Liver (tissue), 3 donors: ENCODE data around the gene MECR.

ENCODE experiments used
- EGR1 ChIP-seq, 2 donors: IDR thresholded peaks; 2 replicates each; pipeline ENCODE4 v1.6.1; 2016 to 2018; ENCODE audit warnings: antibody characterized with exemption in 2 of 2, low read depth in 2 of 2
- GABPA ChIP-seq, 2 donors: IDR thresholded peaks in 1 of 2; conservative IDR thresholded peaks in 1 of 2; 2 replicates each; pipeline ENCODE4 v1.6.1; 2016; ENCODE audit warnings: antibody characterized with exemption in 2 of 2, mild to moderate bottlenecking in 1 of 2, moderate library complexity in 1 of 2
- JUND ChIP-seq, 2 donors: IDR thresholded peaks; 2 replicates each; pipeline ENCODE4 v1.6.1; 2016; ENCODE audit warnings: antibody characterized with exemption in 2 of 2
- RAD21 ChIP-seq, 2 donors: IDR thresholded peaks; 2 replicates each; pipeline ENCODE4 v1.6.1; 2016; ENCODE audit warnings: antibody characterized with exemption in 2 of 2, mild to moderate bottlenecking in 2 of 2
- SP1 ChIP-seq: IDR thresholded peaks from 2 replicates; pipeline ENCODE4 v1.6.1; 2018; ENCODE audit warnings: antibody characterized with exemption, mild to moderate bottlenecking
- TAF1 ChIP-seq: conservative IDR thresholded peaks from 2 replicates; pipeline ENCODE4 v1.6.1; 2016; ENCODE audit warnings: antibody characterized with exemption, mild to moderate bottlenecking
- YY1 ChIP-seq: IDR thresholded peaks from 2 replicates; pipeline ENCODE4 v1.6.1; 2016; ENCODE audit warnings: antibody characterized with exemption, mild to moderate bottlenecking
- TF ChIP-seq, protein P1 (sequence below): fragments of 150-350 bp; IDR thresholded peaks from 2 replicates; pipeline ENCODE4 v1.5.1; 2017; ENCODE audit warnings: improper control_type of control experiment, low read depth, low read length; ENCODE audit not compliant: missing input control
- TF ChIP-seq, protein P2 (sequence below): IDR thresholded peaks from 2 replicates; pipeline ENCODE4 v1.6.1; 2016; ENCODE audit warnings: antibody characterized with exemption
- TF ChIP-seq, protein P3 (sequence below): IDR thresholded peaks from 2 replicates; pipeline ENCODE4 v1.6.1; 2016; ENCODE audit warnings: antibody characterized with exemption
- TF ChIP-seq, protein P4 (sequence below): IDR thresholded peaks from 2 replicates; pipeline ENCODE4 v1.6.1; 2016; ENCODE audit warnings: antibody characterized with exemption, mild to moderate bottlenecking
- donor health status: healthy.
- donor health status: healthy.

DNA sequence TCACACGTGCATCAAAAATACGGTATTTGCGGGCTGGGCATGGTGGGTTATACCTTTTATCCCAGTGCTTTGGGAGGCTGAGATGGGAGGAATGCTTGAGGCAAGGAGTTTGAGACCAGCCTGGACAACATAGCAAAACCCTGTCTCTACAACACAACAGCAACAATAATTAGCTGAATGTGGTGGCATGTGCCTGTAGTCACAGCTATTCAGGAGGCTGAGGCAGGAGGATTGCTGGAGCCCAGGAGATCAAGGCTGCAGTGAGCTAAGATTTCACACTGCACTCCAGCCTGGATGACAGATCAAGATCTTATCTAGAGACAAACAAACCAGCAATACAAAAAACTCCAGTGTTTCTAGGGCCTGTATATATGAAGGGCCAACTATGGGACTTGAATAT lies 36.2 kb upstream of the MECR start:
- TF ChIP-seq, protein P1, sequence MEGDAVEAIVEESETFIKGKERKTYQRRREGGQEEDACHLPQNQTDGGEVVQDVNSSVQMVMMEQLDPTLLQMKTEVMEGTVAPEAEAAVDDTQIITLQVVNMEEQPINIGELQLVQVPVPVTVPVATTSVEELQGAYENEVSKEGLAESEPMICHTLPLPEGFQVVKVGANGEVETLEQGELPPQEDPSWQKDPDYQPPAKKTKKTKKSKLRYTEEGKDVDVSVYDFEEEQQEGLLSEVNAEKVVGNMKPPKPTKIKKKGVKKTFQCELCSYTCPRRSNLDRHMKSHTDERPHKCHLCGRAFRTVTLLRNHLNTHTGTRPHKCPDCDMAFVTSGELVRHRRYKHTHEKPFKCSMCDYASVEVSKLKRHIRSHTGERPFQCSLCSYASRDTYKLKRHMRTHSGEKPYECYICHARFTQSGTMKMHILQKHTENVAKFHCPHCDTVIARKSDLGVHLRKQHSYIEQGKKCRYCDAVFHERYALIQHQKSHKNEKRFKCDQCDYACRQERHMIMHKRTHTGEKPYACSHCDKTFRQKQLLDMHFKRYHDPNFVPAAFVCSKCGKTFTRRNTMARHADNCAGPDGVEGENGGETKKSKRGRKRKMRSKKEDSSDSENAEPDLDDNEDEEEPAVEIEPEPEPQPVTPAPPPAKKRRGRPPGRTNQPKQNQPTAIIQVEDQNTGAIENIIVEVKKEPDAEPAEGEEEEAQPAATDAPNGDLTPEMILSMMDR = no peak
- TF ChIP-seq, protein P2, sequence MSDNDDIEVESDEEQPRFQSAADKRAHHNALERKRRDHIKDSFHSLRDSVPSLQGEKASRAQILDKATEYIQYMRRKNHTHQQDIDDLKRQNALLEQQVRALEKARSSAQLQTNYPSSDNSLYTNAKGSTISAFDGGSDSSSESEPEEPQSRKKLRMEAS = no peak
- no peak for TF ChIP-seq TAF1
- no peak for TF ChIP-seq JUND (IDR thresholded peaks at IDR 0.05)
- TF ChIP-seq SP1 = no peak
- TF ChIP-seq GABPA (IDR thresholded peaks at IDR 0.05 in 1 of 2, conservative IDR thresholded peaks at IDR 0.05 in 1 of 2) = no peak
- no peak for TF ChIP-seq RAD21 (IDR thresholded peaks at IDR 0.05)
- TF ChIP-seq EGR1 (IDR thresholded peaks at IDR 0.05; ENCODE audit: low read depth in 2 of 2) = no peak
- no peak for TF ChIP-seq YY1
- TF ChIP-seq, protein P3, sequence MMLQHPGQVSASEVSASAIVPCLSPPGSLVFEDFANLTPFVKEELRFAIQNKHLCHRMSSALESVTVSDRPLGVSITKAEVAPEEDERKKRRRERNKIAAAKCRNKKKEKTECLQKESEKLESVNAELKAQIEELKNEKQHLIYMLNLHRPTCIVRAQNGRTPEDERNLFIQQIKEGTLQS = no peak
- TF ChIP-seq, protein P4, sequence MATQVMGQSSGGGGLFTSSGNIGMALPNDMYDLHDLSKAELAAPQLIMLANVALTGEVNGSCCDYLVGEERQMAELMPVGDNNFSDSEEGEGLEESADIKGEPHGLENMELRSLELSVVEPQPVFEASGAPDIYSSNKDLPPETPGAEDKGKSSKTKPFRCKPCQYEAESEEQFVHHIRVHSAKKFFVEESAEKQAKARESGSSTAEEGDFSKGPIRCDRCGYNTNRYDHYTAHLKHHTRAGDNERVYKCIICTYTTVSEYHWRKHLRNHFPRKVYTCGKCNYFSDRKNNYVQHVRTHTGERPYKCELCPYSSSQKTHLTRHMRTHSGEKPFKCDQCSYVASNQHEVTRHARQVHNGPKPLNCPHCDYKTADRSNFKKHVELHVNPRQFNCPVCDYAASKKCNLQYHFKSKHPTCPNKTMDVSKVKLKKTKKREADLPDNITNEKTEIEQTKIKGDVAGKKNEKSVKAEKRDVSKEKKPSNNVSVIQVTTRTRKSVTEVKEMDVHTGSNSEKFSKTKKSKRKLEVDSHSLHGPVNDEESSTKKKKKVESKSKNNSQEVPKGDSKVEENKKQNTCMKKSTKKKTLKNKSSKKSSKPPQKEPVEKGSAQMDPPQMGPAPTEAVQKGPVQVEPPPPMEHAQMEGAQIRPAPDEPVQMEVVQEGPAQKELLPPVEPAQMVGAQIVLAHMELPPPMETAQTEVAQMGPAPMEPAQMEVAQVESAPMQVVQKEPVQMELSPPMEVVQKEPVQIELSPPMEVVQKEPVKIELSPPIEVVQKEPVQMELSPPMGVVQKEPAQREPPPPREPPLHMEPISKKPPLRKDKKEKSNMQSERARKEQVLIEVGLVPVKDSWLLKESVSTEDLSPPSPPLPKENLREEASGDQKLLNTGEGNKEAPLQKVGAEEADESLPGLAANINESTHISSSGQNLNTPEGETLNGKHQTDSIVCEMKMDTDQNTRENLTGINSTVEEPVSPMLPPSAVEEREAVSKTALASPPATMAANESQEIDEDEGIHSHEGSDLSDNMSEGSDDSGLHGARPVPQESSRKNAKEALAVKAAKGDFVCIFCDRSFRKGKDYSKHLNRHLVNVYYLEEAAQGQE = no peak
